Prostate gland (tissue), 2 donors: ENCODE data around the gene ITFG2. TPM values are rescaled to one million over a fixed set of nuclear protein-coding genes. Genes with fewer than 3 reads are reported as not detected.

Experiments used
- DNase-seq: peaks from one replicate; pipeline ENCODE4 v3.0.0-alpha.2; 2019; ENCODE audit warnings: low spot score
- H3K27ac ChIP-seq, 2 donors: fragments of 200-600 bp; sonication (generic); 2 replicates each; pipeline ENCODE4 v1.5.1; 2017 to 2019
- H3K27me3 ChIP-seq: fragments of 200-600 bp; sonication (generic); replicated peaks from 2 replicates; pipeline ENCODE4 v1.5.1; 2019; ENCODE audit not compliant: insufficient read depth
- H3K36me3 ChIP-seq, 2 donors: fragments of 200-600 bp; sonication (generic); 1 replicate in 1 of 2; 2 replicates in 1 of 2; pipeline versions ENCODE4 v1.5.1 to v1.8.1; 2017 to 2019
- H3K4me1 ChIP-seq: fragments of 200-600 bp; sonication (generic); replicated peaks from 2 replicates; pipeline ENCODE4 v1.5.1; 2019
- H3K4me3 ChIP-seq, 2 donors: fragments of 200-600 bp; sonication (generic); 2 replicates each; pipeline ENCODE4 v1.5.1; 2017 to 2019
- H3K9me3 ChIP-seq: fragments of 200-600 bp; sonication (generic); 2 replicates; pipeline ENCODE4 v1.5.1; 2017
- POLR2A ChIP-seq: fragments of 450-650 bp; IDR thresholded peaks from one replicate; pipeline ENCODE4 v1.6.1; 2016; ENCODE audit warnings: antibody characterized with exemption, mild to moderate bottlenecking
- POLR2AphosphoS5 ChIP-seq: sonication (generic); formaldehyde crosslinking; IDR thresholded peaks from one replicate; pipeline ENCODE4 v1.6.1; 2017; ENCODE audit warnings: antibody characterized with exemption
- WGBS: methylation state at CpG from one replicate; pipeline ENCODE4 v1.1.5; 2018; 5-methylcytosine and 5-hydroxymethylcytosine counted together
- intact Hi-C: fragments of 100-400 bp; cut with DNase I; formaldehyde crosslinking; loops from one replicate; pipeline ENCODE4 v1.14.2; 2022
- total RNA-seq, 2 donors: library from RNA; depleted of rRNA; stranded (reverse); fragments of >200 nt; gene quantifications; one replicate each; pipeline ENCODE4 v1.1.0, GENCODE V29; 2016
- TF ChIP-seq, protein P1 (sequence below), 4 experiments: fragments of 200-600 bp in 2 of 4; fragments of 450-650 bp in 2 of 4; sonication (generic) in 2 of 4; IDR thresholded peaks; 1 replicate in 3 of 4; 2 replicates in 1 of 4; pipeline ENCODE4 v1.5.1; 2016 to 2019; ENCODE audit warnings: antibody characterized with exemption in 4 of 4, mild to moderate bottlenecking in 2 of 4, moderate library complexity in 2 of 4

The ITFG2 gene
- total RNA-seq, 2 donors from 2014 or later = 41.5 to 46.5 TPM

DNA sequence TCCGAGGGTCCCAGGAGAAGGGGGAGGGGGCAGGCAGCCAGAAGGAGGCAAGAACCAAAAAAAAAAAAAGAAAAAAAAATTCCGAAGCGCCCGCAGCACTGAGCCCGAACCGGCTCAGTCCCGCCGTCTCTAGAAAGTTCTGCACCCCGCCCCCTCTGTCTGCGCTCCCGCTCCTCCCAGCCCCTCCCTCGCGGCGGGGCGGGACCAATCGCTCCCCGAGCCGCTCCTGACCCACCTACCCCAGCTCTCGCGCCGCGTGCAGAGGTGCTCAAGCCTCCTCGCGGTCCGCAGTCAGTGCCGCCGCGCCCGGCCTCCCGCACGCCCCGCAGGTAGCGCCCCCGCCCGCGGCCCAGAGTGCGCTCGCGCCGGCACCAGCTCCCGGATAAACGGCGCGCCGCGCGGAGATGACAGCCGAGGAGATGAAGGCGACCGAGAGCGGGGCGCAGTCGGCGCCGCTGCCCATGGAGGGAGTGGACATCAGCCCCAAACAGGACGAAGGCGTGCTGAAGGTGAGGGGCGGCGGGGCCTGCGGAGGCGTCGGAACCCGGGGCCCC, 17.7 kb upstream of the ITFG2 start, which contains the start of gene FKBP4:
FKBP4 (plus strand) TSS at position 235 of the 554 bp plus-strand sequence; CDS start at position 405, 170 bp downstream.
- WGBS = under 1% methylated on average over 63 of the region's 63 CpGs
- peaks cover 0 to 7% of the 10 kb centered on the region in 2 donors for H3K36me3 ChIP-seq
- peak; percentile 85 for TF ChIP-seq POLR2AphosphoS5
- peak; percentile 98 for TF ChIP-seq POLR2A
- TF ChIP-seq, protein P1, sequence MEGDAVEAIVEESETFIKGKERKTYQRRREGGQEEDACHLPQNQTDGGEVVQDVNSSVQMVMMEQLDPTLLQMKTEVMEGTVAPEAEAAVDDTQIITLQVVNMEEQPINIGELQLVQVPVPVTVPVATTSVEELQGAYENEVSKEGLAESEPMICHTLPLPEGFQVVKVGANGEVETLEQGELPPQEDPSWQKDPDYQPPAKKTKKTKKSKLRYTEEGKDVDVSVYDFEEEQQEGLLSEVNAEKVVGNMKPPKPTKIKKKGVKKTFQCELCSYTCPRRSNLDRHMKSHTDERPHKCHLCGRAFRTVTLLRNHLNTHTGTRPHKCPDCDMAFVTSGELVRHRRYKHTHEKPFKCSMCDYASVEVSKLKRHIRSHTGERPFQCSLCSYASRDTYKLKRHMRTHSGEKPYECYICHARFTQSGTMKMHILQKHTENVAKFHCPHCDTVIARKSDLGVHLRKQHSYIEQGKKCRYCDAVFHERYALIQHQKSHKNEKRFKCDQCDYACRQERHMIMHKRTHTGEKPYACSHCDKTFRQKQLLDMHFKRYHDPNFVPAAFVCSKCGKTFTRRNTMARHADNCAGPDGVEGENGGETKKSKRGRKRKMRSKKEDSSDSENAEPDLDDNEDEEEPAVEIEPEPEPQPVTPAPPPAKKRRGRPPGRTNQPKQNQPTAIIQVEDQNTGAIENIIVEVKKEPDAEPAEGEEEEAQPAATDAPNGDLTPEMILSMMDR (IDR thresholded peaks at IDR 0.05) = peak in 1 of 4 experiments; percentile 15
- DNase-seq = peak; percentile 93
- H3K4me1 ChIP-seq = peaks cover 5% of the 10 kb centered on the region
- no peaks in the 10 kb centered on the region for H3K27me3 ChIP-seq
- H3K9me3 ChIP-seq = no peaks in the 10 kb centered on the region
- intact Hi-C loops = no loop called here
- H3K4me3 ChIP-seq = peak within 1 kb of the TSS; percentile 77 to 83
- H3K27ac ChIP-seq = peak within 1 kb of the TSS; percentile 87 to 92

DNA sequence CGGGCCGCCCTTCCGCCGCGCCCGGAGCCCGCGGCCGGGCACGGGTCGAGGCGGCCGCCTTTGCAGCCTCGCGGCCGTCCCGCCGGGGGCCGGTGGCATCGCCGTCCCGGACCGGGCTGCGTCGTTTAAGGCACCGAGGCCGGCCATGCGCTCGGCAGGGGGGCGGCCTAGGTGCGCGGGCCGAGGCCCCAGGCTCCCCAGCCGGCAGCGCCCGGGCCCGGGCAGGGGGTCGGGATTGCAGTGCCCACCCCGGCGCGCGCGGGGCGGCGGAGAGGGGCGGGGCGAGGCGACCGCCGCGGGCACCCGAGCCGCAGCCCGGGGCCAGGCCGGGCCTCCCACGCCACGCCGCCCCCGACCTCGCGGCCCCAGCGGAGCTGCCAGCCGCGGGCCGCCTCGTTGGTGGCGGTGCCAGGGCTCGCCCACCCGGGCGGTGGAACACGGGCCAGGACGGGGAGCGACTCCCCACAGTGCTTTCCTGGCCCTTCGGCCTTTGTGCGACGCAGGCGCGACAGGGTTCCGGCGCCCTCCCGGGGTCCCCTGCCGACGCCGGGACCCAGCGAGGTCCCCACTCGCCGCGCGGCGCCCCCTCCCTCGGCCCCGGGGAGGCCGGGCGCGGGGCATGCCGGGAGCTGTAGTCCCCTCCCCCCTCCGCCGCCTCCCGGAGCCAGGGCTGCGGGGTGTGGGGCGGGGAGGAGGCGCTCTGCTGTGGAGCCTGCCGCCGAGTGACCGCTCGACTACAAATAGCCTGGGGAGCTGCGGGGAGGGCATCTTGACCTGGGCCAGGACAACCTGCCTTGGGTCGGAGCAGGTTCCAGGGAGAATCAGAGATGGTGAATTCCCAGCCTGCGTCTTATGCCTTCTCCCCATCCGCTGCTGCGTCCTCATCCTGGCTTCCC, 16.9 kb upstream of the ITFG2 start:
- no peaks in the 10 kb centered on the region for H3K27me3 ChIP-seq
- peak overlapping the region; percentile 87 to 92 for H3K27ac ChIP-seq
- TF ChIP-seq POLR2A = peak; percentile 74
- peak; percentile 79 for TF ChIP-seq POLR2AphosphoS5
- TF ChIP-seq, protein P1 (IDR thresholded peaks at IDR 0.05) = no peak
- H3K4me1 ChIP-seq = peaks cover 9% of the 10 kb centered on the region
- DNase-seq = peak; percentile 78
- no peaks in the 10 kb centered on the region for H3K9me3 ChIP-seq
- H3K4me3 ChIP-seq = peak overlapping the region; percentile 77 to 83
- under 1% methylated on average over 22 of the region's 111 CpGs for WGBS
- intact Hi-C loops = no loop called here
- H3K36me3 ChIP-seq = peaks cover 0 to 10% of the 10 kb centered on the region in 2 donors

DNA sequence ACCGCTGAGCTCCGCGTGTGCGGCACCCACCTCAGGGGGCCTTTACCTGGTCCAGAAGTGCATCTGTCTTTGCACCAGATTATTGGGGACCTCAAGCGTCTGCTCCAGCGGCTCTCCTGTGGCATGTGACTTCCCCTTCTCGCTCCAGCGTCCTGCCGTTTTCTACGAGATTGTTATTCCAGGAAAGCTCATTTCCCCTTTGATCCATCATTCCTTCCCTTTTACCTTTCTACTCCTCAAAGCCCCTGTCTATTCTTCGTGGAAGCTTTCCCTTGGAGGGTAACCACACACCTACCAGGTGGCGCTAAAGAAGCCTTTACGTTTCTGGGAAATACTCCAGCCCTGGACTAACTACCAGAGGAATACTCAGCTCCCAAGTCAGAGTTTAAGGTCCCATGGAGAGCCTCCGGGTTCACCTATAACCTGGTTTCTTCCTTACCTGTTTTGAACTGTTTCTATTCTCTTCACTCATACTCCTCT, 16.2 kb upstream of the ITFG2 start:
- 6% methylated on average over 14 of the region's 14 CpGs for WGBS
- Histone ChIP-seq H3K4me3 (peak overlapping the region; percentile 77 to 83), H3K4me1 (peaks cover 14% of the 10 kb centered on the region), H3K36me3 (peaks cover 0 to 10% of the 10 kb centered on the region in 2 donors), H3K27ac (peak overlapping the region; percentile 87 to 92), H3K9me3 (no peaks in the 10 kb centered on the region), H3K27me3 (no peaks in the 10 kb centered on the region)
- no peak for TF ChIP-seq POLR2A
- TF ChIP-seq POLR2AphosphoS5 = peak; percentile 16
- TF ChIP-seq, protein P1 (IDR thresholded peaks at IDR 0.05) = peak in 3 of 4 experiments; percentile 5 to 21 (median 12)
- DNase-seq = peak; percentile 31
- intact Hi-C loops = no loop called here

DNA sequence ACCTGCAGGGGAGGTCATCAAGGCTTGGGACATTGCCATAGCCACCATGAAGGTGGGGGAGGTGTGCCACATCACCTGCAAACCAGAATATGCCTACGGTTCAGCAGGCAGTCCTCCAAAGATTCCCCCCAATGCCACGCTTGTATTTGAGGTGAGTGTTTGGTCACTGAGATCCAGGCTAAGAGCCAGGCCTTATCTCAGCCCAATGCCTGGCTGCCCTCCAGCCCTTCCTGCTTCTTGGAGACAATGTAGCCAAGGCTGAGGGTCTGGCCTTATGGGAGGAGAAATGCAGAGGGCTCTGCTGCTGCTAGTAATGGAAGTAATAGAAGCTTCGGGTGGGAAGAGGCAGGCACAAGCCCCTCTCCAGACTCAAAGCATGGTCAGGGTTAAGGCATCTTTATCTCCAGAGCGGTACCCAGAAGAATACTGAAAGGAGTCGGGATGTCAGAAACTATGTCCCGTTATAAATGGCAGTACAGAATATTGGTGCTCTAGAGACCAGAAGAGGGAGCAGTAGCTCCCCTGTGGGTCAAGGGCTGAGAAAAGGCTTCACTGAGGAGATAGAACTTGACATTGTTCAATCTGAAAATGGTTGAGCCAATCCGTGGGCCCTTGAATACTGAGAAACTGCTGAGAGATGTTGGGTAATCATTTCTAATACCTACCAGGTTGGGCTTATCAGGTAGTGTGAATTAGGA, 14.6 kb upstream of the ITFG2 start:
- DNase-seq = no peak
- Histone ChIP-seq H3K4me3 (no peak overlapping the region), H3K36me3 (peaks cover 0 to 21% of the 10 kb centered on the region in 2 donors), H3K27ac (peak overlapping the region in 1 of 2 donors; percentile 24), H3K4me1 (peaks cover 14% of the 10 kb centered on the region), H3K27me3 (no peaks in the 10 kb centered on the region), H3K9me3 (no peaks in the 10 kb centered on the region)
- WGBS = 67% methylated on average over 7 of the region's 7 CpGs
- intact Hi-C loops = no loop called here
- TF ChIP-seq, protein P1 (IDR thresholded peaks at IDR 0.05) = no peak
- TF ChIP-seq POLR2AphosphoS5 (no peak), POLR2A (no peak)
